Caco-2 (cell line): ENCODE measurements around the gene SLC1A2. TPM values are rescaled to one million over a fixed set of nuclear protein-coding genes. Genes with fewer than 3 reads are reported as not detected.

Experiments used
- BruUV-seq: library from RNA; stranded (reverse); fragments of 400-500 nt; replicated peaks from 2 replicates; lab custom pipeline; 2021; lab: Mats Ljungman, UMichigan
- CTCF ChIA-PET: fragments of 300-600 bp; sonication (Branson Sonifier 250); formaldehyde crosslinking; loops from one replicate; lab custom pipeline; 2022; ENCODE audit warnings: antibody characterized with exemption; lab: Charles Lee
- POLR2A ChIA-PET: fragments of 300-600 bp; sonication (Branson Sonifier 250); formaldehyde crosslinking; loops from one replicate; lab custom pipeline; 2022; ENCODE audit warnings: antibody characterized with exemption; lab: Charles Lee
- DNase-seq, 2 experiments: peaks; one replicate each; pipeline versions ENCODE4 v3.0.0 to v3.0.0-alpha.2; 2020 to 2022
- H3K27me3 ChIP-seq: replicated peaks from 2 replicates; pipeline ENCODE4 v1.6.0; 2011; ENCODE audit warnings: low read length; ENCODE audit not compliant: control insufficient read depth, insufficient read depth
- H3K36me3 ChIP-seq: 2 replicates; pipeline ENCODE4 v1.5.1; 2011; ENCODE audit warnings: low read length; ENCODE audit not compliant: control insufficient read depth, insufficient read depth
- H3K4me1 ChIP-seq: fragments of 250-450 bp; sonication (Bioruptor Pico); 2 replicates; pipeline ENCODE4 v1.5.1; 2020; ENCODE audit warnings: mild to moderate bottlenecking
- H3K4me3 ChIP-seq: 2 replicates; pipeline ENCODE4 v1.5.1; 2011; ENCODE audit warnings: low read depth, mild to moderate bottlenecking, control low read depth, low read length
- H3K9me3 ChIP-seq: fragments of 250-450 bp; sonication (Bioruptor Pico); 2 replicates; pipeline ENCODE4 v1.5.1; 2020; ENCODE audit warnings: mild to moderate bottlenecking, moderate library complexity
- H3K27ac Mint-ChIP-seq: one replicate; pipeline ENCODE4 v1.8.0; 2022; ENCODE audit warnings: mixed read lengths; ENCODE audit not compliant: unreplicated experiment
- H3K27me3 Mint-ChIP-seq: one replicate; pipeline ENCODE4 v1.8.0; 2022; ENCODE audit warnings: mixed read lengths; ENCODE audit not compliant: insufficient read depth, unreplicated experiment
- H3K36me3 Mint-ChIP-seq: one replicate; pipeline ENCODE4 v1.8.0; 2022; ENCODE audit warnings: mild to moderate bottlenecking, mixed read lengths; ENCODE audit not compliant: insufficient read depth, unreplicated experiment
- H3K4me1 Mint-ChIP-seq: one replicate; pipeline ENCODE4 v1.8.0; 2022; ENCODE audit warnings: low read depth, mixed read lengths; ENCODE audit not compliant: unreplicated experiment
- H3K4me3 Mint-ChIP-seq: one replicate; pipeline ENCODE4 v1.8.0; 2022; ENCODE audit warnings: mild to moderate bottlenecking, moderate library complexity, mixed read lengths; ENCODE audit not compliant: unreplicated experiment
- H3K9me3 Mint-ChIP-seq: one replicate; pipeline ENCODE4 v1.8.0; 2022; ENCODE audit warnings: mixed read lengths; ENCODE audit not compliant: unreplicated experiment
- CTCF ChIP-seq, 2 experiments: fragments of 200-600 bp in 1 of 2; IDR thresholded peaks; 1 replicate in 1 of 2; 2 replicates in 1 of 2; pipeline versions ENCODE4 v1.5.1 to v1.8.0; 2011 to 2022; ENCODE audit warnings: antibody characterized with exemption in 1 of 2, control low read depth in 1 of 2, inconsistent platforms in 1 of 2, low read depth in 1 of 2, low read length in 1 of 2, mild to moderate bottlenecking in 1 of 2, moderate library complexity in 1 of 2; ENCODE audit not compliant: insufficient read depth in 1 of 2, severe bottlenecking in 1 of 2, unreplicated experiment in 1 of 2
- intact Hi-C: fragments of 100-400 bp; cut with micrococcal nuclease; formaldehyde crosslinking; loops from one replicate; pipeline ENCODE4 v1.10.0; 2022; ENCODE audit not compliant: unreplicated experiment
- total RNA-seq: library from RNA; stranded (reverse); gene quantifications from 2 replicates; pipeline ENCODE4 v1.2.3, GENCODE V29; 2022

The SLC1A2 gene
- total RNA-seq, 1 experiment from 2014 or later: 2.0 TPM

GRCh38 chr11:35413598-35413997 is 5.8 kb downstream of the SLC1A2 start:
- peaks cover 4% of the 10 kb centered on the region for H3K27me3 ChIP-seq
- Mint-ChIP-seq H3K9me3 (no peaks in the 10 kb centered on the region), H3K36me3 (no peaks in the 10 kb centered on the region), H3K27ac (no peak overlapping the region), H3K27me3 (peaks cover 21% of the 10 kb centered on the region), H3K4me3 (no peak overlapping the region), H3K4me1 (peaks cover 6% of the 10 kb centered on the region)
- intact Hi-C loops: loop anchor here (5.0 kb wide), 2 partner anchors 161 to 416 kb away; no protein-coding TSS in a partner anchor
- DNase-seq: no peak
- ChIA-PET CTCF (no interaction called here), POLR2A (no interaction called here)
- no peaks in the 10 kb centered on the region; the same call in 1 of the 2 replicates for H3K4me1 ChIP-seq
- BruUV-seq: no TSS peak
- H3K36me3 ChIP-seq: no peaks in the 10 kb centered on the region
- no peaks in the 10 kb centered on the region for H3K9me3 ChIP-seq
- no peak for TF ChIP-seq CTCF (IDR thresholded peaks at IDR 0.05; ENCODE audit: insufficient read depth in 1 of 2, low read depth in 1 of 2, low read length in 1 of 2, severe bottlenecking in 1 of 2, unreplicated experiment in 1 of 2)
- H3K4me3 ChIP-seq: no peak overlapping the region

GRCh38 chr11:35412285-35412684 is 7.1 kb downstream of the SLC1A2 start:
- H3K36me3 ChIP-seq: no peaks in the 10 kb centered on the region
- DNase-seq: peak in 1 of 2 experiments; percentile 30
- Mint-ChIP-seq H3K9me3 (no peaks in the 10 kb centered on the region), H3K27ac (no peak overlapping the region), H3K27me3 (peaks cover 12% of the 10 kb centered on the region), H3K4me3 (no peak overlapping the region), H3K36me3 (no peaks in the 10 kb centered on the region), H3K4me1 (no peaks in the 10 kb centered on the region)
- H3K9me3 ChIP-seq: no peaks in the 10 kb centered on the region
- POLR2A ChIA-PET: no interaction called here
- no TSS peak for BruUV-seq
- CTCF ChIA-PET: interaction anchor here (0.7 to 0.9 kb wide), 3 partner anchors 10 to 426 kb away, joined by 3 read pairs; no protein-coding TSS in a partner anchor
- H3K27me3 ChIP-seq: peaks cover 1% of the 10 kb centered on the region; the same call in 1 of the 2 replicates
- intact Hi-C loops: loop anchor here (5.0 kb wide), 2 partner anchors 160 to 415 kb away; no protein-coding TSS in a partner anchor
- no peak overlapping the region for H3K4me3 ChIP-seq
- TF ChIP-seq CTCF (IDR thresholded peaks at IDR 0.05; ENCODE audit: insufficient read depth in 1 of 2, low read depth in 1 of 2, low read length in 1 of 2, severe bottlenecking in 1 of 2, unreplicated experiment in 1 of 2): peak; percentile 56 to 71
- H3K4me1 ChIP-seq: no peaks in the 10 kb centered on the region

GRCh38 chr11:35407041-35407440 is 12.3 kb downstream of the SLC1A2 start:
- Mint-ChIP-seq H3K27me3 (no peaks in the 10 kb centered on the region), H3K27ac (no peak overlapping the region), H3K9me3 (no peaks in the 10 kb centered on the region), H3K4me3 (no peak overlapping the region), H3K36me3 (no peaks in the 10 kb centered on the region), H3K4me1 (peaks cover 12% of the 10 kb centered on the region)
- TF ChIP-seq CTCF (IDR thresholded peaks at IDR 0.05; ENCODE audit: insufficient read depth in 1 of 2, low read depth in 1 of 2, low read length in 1 of 2, severe bottlenecking in 1 of 2, unreplicated experiment in 1 of 2): no peak
- Histone ChIP-seq H3K9me3 (no peaks in the 10 kb centered on the region), H3K4me3 (no peak overlapping the region), H3K36me3 (no peaks in the 10 kb centered on the region), H3K27me3 (no peaks in the 10 kb centered on the region), H3K4me1 (peaks cover 25% of the 10 kb centered on the region)
- POLR2A ChIA-PET: no interaction called here
- intact Hi-C loops: no loop called here
- CTCF ChIA-PET: no interaction called here
- no peak for DNase-seq
- no TSS peak for BruUV-seq
